Measurements from ENCODE around the gene MFF. TPM values are rescaled to one million over a fixed set of nuclear protein-coding genes. Genes with fewer than 3 reads are reported as not detected.

The MFF gene
- polyA plus RNA-seq, 1 of the 3 experiments (the other 2 are of a cell fraction): 51.0 TPM

DNA sequence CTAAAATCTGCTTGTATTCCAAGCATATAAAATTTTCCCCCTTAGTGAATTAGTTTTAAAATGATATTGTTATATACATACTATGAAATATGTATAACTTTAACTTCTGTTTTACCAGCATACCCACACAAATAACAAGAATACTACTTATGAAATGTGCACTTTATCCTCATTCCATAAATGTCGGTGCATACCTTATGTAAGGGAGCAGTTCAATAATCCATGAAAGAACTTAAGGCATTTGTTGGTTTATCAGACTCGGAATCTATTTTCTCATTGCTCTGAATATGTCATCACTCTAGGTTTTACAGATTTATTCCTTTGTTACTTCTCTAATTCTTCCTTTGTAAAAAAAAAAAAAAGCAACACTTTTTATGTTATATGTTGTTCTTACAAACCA lies 12.5 kb upstream of the MFF start:
- ChIA-PET POLR2A (no interaction called here), CTCF (no interaction called here)
- TF ChIP-seq YY1 (IDR thresholded peaks at IDR 0.05; ENCODE audit: low read depth) (no peak), MEF2A (IDR thresholded peaks at IDR 0.05; ENCODE audit: borderline replicate concordance, low read depth) (no peak), FOXJ3 (CRISPR knock-in tag; IDR thresholded peaks at IDR 0.05) (no peak), RCOR1 (IDR thresholded peaks at IDR 0.05; ENCODE audit: low read length) (no peak)
- TF ChIP-seq, protein P1, sequence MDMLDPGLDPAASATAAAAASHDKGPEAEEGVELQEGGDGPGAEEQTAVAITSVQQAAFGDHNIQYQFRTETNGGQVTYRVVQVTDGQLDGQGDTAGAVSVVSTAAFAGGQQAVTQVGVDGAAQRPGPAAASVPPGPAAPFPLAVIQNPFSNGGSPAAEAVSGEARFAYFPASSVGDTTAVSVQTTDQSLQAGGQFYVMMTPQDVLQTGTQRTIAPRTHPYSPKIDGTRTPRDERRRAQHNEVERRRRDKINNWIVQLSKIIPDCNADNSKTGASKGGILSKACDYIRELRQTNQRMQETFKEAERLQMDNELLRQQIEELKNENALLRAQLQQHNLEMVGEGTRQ (IDR thresholded peaks at IDR 0.05; ENCODE audit: borderline replicate concordance, low read depth, low read length): no peak
- Histone ChIP-seq H3K4me1 (ENCODE audit: control insufficient read depth in 1 of 2, insufficient read depth in 2 of 2, low read depth in 1 of 2, low read length in 1 of 2) (no peaks in the 10 kb centered on the region), H4K20me1 (ENCODE audit: insufficient read depth) (no peaks in the 10 kb centered on the region), H3K36me3 (replicated peaks in 1 of 2; ENCODE audit: control insufficient read depth in 1 of 2, insufficient read depth in 2 of 2, low read length in 1 of 2) (no peaks in the 10 kb centered on the region), H3K4me2 (no peak overlapping the region), H3F3A (replicated peaks; ENCODE audit: insufficient read depth) (no peaks in the 10 kb centered on the region), H3K9ac (no peak overlapping the region), H3K27me3 (ENCODE audit: insufficient read depth) (no peaks in the 10 kb centered on the region), H2AFZ (ENCODE audit: low read depth) (no peak overlapping the region), H3K79me2 (ENCODE audit: insufficient read depth) (no peaks in the 10 kb centered on the region), H3K9me3 (no peaks in the 10 kb centered on the region), H3K27ac (ENCODE audit: low read depth in 2 of 2, low read length in 1 of 2) (no peak overlapping the region), H3K9me2 (no peaks in the 10 kb centered on the region), H3K4me3 (ENCODE audit: low read depth in 2 of 2, low read length in 1 of 2) (no peak overlapping the region)
- DNase-seq: no peak
- 47% methylated on average over 2 of the region's 2 CpGs for WGBS (ENCODE audit: low lambda C conversion rate)

DNA sequence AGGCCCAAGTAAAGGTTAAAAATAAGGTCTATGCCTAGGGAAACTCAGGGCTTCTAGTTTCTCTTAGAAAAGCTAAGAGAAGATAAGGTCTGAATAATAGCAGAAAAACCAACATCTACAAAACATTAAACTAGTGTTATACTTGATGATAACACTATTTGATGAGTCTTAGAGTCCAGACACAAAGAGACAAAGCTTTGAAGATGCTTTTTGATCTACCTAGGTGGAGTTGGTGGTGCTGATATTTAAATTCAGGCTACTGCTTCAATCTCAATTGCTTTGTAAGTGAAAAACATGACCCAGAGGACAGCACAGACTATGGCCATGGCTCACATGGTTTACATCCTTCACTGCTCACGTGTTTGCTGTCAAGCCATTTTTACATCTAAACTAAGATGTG lies 11.7 kb upstream of the MFF start:
- Histone ChIP-seq H3K36me3 (replicated peaks in 1 of 2; ENCODE audit: control insufficient read depth in 1 of 2, insufficient read depth in 2 of 2, low read length in 1 of 2) (no peaks in the 10 kb centered on the region), H3K4me3 (ENCODE audit: low read depth in 2 of 2, low read length in 1 of 2) (no peak overlapping the region), H3K27me3 (ENCODE audit: insufficient read depth) (no peaks in the 10 kb centered on the region), H3K79me2 (ENCODE audit: insufficient read depth) (no peaks in the 10 kb centered on the region), H3K27ac (ENCODE audit: low read depth in 2 of 2, low read length in 1 of 2) (no peak overlapping the region), H3K9ac (no peak overlapping the region), H3F3A (replicated peaks; ENCODE audit: insufficient read depth) (no peaks in the 10 kb centered on the region), H4K20me1 (ENCODE audit: insufficient read depth) (no peaks in the 10 kb centered on the region), H3K9me3 (no peaks in the 10 kb centered on the region), H2AFZ (ENCODE audit: low read depth) (no peak overlapping the region), H3K4me1 (ENCODE audit: control insufficient read depth in 1 of 2, insufficient read depth in 2 of 2, low read depth in 1 of 2, low read length in 1 of 2) (no peaks in the 10 kb centered on the region), H3K4me2 (no peak overlapping the region), H3K9me2 (no peaks in the 10 kb centered on the region)
- POLR2A ChIA-PET: no interaction called here
- CTCF ChIA-PET: interaction anchor here (0.7 kb wide), 1 partner anchor 748 kb away, joined by 3 read pairs; no protein-coding TSS in a partner anchor
- no peak for DNase-seq
- 60% methylated on average over 1 of the region's 1 CpG for WGBS (ENCODE audit: low lambda C conversion rate)
- TF ChIP-seq EP300 (IDR thresholded peaks at IDR 0.05; ENCODE audit: borderline replicate concordance in 1 of 2, low read depth in 1 of 2, low read length in 1 of 2) (no peak), SMC3 (IDR thresholded peaks at IDR 0.05; ENCODE audit: low read depth, low read length) (no peak), ELF1 (IDR thresholded peaks at IDR 0.05) (no peak), TCF12 (IDR thresholded peaks at IDR 0.05) (no peak), MEF2A (IDR thresholded peaks at IDR 0.05; ENCODE audit: borderline replicate concordance, low read depth) (no peak), TEAD4 (IDR thresholded peaks at IDR 0.05; ENCODE audit: borderline replicate concordance, insufficient read depth) (no peak), YY1 (IDR thresholded peaks at IDR 0.05; ENCODE audit: low read depth) (no peak), RAD21 (IDR thresholded peaks at IDR 0.05; ENCODE audit: low read length) (no peak), FOXM1 (IDR thresholded peaks at IDR 0.05; ENCODE audit: low read depth) (no peak), SIN3A (IDR thresholded peaks at IDR 0.05; ENCODE audit: borderline replicate concordance, low read depth, low read length) (no peak), NRF1 (IDR thresholded peaks at IDR 0.05; ENCODE audit: low read depth, low read length) (no peak), FOXJ3 (CRISPR knock-in tag; IDR thresholded peaks at IDR 0.05) (no peak)
